ENCODE results near the gene XPO5.

- TF ChIP-seq FOXP2 (optimal IDR thresholded peaks at IDR 0.05; ENCODE audit: borderline replicate concordance, extremely low read depth, extremely low read length, insufficient read depth), result no peak
- TF ChIP-seq, protein P1, sequence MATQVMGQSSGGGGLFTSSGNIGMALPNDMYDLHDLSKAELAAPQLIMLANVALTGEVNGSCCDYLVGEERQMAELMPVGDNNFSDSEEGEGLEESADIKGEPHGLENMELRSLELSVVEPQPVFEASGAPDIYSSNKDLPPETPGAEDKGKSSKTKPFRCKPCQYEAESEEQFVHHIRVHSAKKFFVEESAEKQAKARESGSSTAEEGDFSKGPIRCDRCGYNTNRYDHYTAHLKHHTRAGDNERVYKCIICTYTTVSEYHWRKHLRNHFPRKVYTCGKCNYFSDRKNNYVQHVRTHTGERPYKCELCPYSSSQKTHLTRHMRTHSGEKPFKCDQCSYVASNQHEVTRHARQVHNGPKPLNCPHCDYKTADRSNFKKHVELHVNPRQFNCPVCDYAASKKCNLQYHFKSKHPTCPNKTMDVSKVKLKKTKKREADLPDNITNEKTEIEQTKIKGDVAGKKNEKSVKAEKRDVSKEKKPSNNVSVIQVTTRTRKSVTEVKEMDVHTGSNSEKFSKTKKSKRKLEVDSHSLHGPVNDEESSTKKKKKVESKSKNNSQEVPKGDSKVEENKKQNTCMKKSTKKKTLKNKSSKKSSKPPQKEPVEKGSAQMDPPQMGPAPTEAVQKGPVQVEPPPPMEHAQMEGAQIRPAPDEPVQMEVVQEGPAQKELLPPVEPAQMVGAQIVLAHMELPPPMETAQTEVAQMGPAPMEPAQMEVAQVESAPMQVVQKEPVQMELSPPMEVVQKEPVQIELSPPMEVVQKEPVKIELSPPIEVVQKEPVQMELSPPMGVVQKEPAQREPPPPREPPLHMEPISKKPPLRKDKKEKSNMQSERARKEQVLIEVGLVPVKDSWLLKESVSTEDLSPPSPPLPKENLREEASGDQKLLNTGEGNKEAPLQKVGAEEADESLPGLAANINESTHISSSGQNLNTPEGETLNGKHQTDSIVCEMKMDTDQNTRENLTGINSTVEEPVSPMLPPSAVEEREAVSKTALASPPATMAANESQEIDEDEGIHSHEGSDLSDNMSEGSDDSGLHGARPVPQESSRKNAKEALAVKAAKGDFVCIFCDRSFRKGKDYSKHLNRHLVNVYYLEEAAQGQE (IDR thresholded peaks at IDR 0.05; ENCODE audit: insufficient read depth in 1 of 2, low read depth in 2 of 2, low read length in 2 of 2), result no peak
- TF ChIP-seq TAF1 (IDR thresholded peaks at IDR 0.05; ENCODE audit: borderline replicate concordance, insufficient read depth, low read length), result no peak
- no peak for TF ChIP-seq POLR2AphosphoS5 (IDR thresholded peaks at IDR 0.05; ENCODE audit: low read depth, low read length)
These were observed 74.9 kb downstream of the XPO5 start for GRCh38 chr6:43500921-43501320.

Measured in PFSK-1 (cell line).